Stimulated activated CD4-positive, alpha-beta T cell treated with anti-CD3 and anti-CD28 coated beads, Interleukin-2, amount 100 ng/mL, for 48 hours (primary cell): ENCODE results near the gene TNFAIP6.

Experiments
- DNase-seq, 2 donors: peaks; one replicate each; pipeline ENCODE4 v3.0.0-alpha.2; 2020

TNFAIP6 gene

GRCh38 chr2:151423760-151424159, 66.4 kb downstream of the TNFAIP6 start:
- DNase-seq = no peak
